DOHH2 (cell line): ENCODE measurements around the gene ZNHIT1.

Source experiments
- EZH2phosphoT487 ChIP-seq: fragments of 200-600 bp; sonication (generic); IDR thresholded peaks from 2 replicates; pipeline ENCODE4 v1.6.1; 2017; ENCODE audit warnings: borderline replicate concordance, mild to moderate bottlenecking, antibody characterized with exemption, low read length, moderate library complexity, mixed read lengths
- TF ChIP-seq, protein P1 (sequence below): fragments of 200-600 bp; sonication (generic); IDR thresholded peaks from one replicate; pipeline ENCODE4 v1.5.1; 2014; ENCODE audit warnings: antibody characterized with exemption, mild to moderate bottlenecking, low read depth, low read length; ENCODE audit not compliant: poor library complexity, severe bottlenecking

DNA sequence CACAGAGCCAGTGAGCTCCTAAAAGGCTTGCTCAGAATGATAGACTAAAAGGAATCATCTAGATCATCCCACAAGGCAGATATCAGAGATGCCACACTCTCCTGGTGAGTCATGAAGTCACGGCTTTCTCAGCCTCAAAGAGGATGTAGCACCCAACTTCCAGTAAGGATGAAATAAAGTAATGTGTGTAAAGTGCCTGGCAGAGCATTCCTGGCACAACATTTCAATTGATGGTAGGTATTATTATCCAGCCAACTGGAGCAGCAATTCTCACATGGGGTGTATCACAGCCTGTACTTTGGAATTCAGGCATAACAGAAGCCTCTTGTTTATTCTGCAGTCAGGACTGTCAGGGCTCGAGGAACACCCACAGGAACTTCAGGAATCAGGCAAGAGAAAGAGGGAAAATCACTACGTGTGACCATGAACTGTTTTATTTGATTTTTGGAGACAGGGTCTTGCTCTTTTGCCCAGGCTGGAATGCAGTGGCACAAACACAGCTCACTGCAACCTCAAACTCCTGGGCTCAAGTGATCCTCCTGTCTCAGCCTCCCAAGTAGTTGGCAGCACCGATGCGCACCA lies 32.6 kb upstream of the ZNHIT1 start:
- TF ChIP-seq, protein P1, sequence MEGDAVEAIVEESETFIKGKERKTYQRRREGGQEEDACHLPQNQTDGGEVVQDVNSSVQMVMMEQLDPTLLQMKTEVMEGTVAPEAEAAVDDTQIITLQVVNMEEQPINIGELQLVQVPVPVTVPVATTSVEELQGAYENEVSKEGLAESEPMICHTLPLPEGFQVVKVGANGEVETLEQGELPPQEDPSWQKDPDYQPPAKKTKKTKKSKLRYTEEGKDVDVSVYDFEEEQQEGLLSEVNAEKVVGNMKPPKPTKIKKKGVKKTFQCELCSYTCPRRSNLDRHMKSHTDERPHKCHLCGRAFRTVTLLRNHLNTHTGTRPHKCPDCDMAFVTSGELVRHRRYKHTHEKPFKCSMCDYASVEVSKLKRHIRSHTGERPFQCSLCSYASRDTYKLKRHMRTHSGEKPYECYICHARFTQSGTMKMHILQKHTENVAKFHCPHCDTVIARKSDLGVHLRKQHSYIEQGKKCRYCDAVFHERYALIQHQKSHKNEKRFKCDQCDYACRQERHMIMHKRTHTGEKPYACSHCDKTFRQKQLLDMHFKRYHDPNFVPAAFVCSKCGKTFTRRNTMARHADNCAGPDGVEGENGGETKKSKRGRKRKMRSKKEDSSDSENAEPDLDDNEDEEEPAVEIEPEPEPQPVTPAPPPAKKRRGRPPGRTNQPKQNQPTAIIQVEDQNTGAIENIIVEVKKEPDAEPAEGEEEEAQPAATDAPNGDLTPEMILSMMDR: no peak
- no peak for TF ChIP-seq EZH2phosphoT487
